ENCODE data around the gene SND1.
A peak's percentile ranks its signal among the peaks of the same experiment; 100 is the strongest.

Gene SND1

GRCh38 chr7:128005759-128006159 lies 353.8 kb downstream of the SND1 start:
- Mint-ChIP-seq H3K4me1 (peaks cover 15% of the 10 kb centered on the region), H3K9me3 (no peaks in the 10 kb centered on the region), H3K27ac (peak overlapping the region in 1 of 2 donors; percentile 42), H3K27me3 (no peaks in the 10 kb centered on the region), H3K4me3 (no peak overlapping the region)
- DNase-seq: no peak
- ATAC-seq: no peak

GRCh38 chr7:128006550-128007302 lies 354.7 kb downstream of the SND1 start:
- no peaks in the 10 kb centered on the region for H3K27me3 Mint-ChIP-seq
- H3K9me3 Mint-ChIP-seq: no peaks in the 10 kb centered on the region
- H3K4me1 Mint-ChIP-seq: peaks cover 15% of the 10 kb centered on the region
- H3K27ac Mint-ChIP-seq: no peak overlapping the region
- DNase-seq: no peak
- ATAC-seq: no peak
- H3K4me3 Mint-ChIP-seq: no peak overlapping the region

GRCh38 chr7:128007303-128007680 lies 355.3 kb downstream of the SND1 start:
- no peaks in the 10 kb centered on the region for H3K9me3 Mint-ChIP-seq
- no peak for ATAC-seq
- no peak overlapping the region for H3K4me3 Mint-ChIP-seq
- H3K27ac Mint-ChIP-seq: peak overlapping the region in 1 of 2 donors; percentile 48
- H3K4me1 Mint-ChIP-seq: peaks cover 15% of the 10 kb centered on the region
- no peaks in the 10 kb centered on the region for H3K27me3 Mint-ChIP-seq
- DNase-seq: no peak

- H3K4me1 Mint-ChIP-seq: peaks cover 10% of the 10 kb centered on the region
- H3K9me3 Mint-ChIP-seq: no peaks in the 10 kb centered on the region
- ATAC-seq (no peak), DNase-seq (no peak)
- no peak overlapping the region for H3K4me3 Mint-ChIP-seq
- no peaks in the 10 kb centered on the region for H3K27me3 Mint-ChIP-seq
- no peak overlapping the region for H3K27ac Mint-ChIP-seq
Measured at GRCh38 chr7:128008141-128008540, 356.1 kb downstream of the SND1 start.

- H3K27ac Mint-ChIP-seq: no peak overlapping the region
- H3K27me3 Mint-ChIP-seq: no peaks in the 10 kb centered on the region
- DNase-seq (no peak), ATAC-seq (no peak)
- H3K4me1 Mint-ChIP-seq: peaks cover 5% of the 10 kb centered on the region
- no peak overlapping the region for H3K4me3 Mint-ChIP-seq
- no peaks in the 10 kb centered on the region for H3K9me3 Mint-ChIP-seq
Measured at GRCh38 chr7:128008744-128009143, 356.8 kb downstream of the SND1 start.

GRCh38 chr7:128010391-128011127 lies 358.6 kb downstream of the SND1 start:
- H3K27me3 Mint-ChIP-seq: no peaks in the 10 kb centered on the region
- DNase-seq: no peak
- ATAC-seq: peak; percentile 50

GRCh38 chr7:128011131-128011661 lies 359.2 kb downstream of the SND1 start:
- Mint-ChIP-seq H3K27me3 (no peaks in the 10 kb centered on the region), H3K27ac (no peak overlapping the region), H3K9me3 (no peaks in the 10 kb centered on the region), H3K4me1 (no peaks in the 10 kb centered on the region), H3K4me3 (no peak overlapping the region)
- DNase-seq (no peak), ATAC-seq (no peak)

More at GRCh38 chr7:128010391-128011127, 358.6 kb downstream of the SND1 start:
- H3K27ac Mint-ChIP-seq: no peak overlapping the region
- no peaks in the 10 kb centered on the region for H3K4me1 Mint-ChIP-seq
- H3K4me3 Mint-ChIP-seq: no peak overlapping the region
- H3K9me3 Mint-ChIP-seq: no peaks in the 10 kb centered on the region

GRCh38 chr7:128014811-128015210 lies 362.8 kb downstream of the SND1 start:
- no peaks in the 10 kb centered on the region for H3K4me1 Mint-ChIP-seq
- no peak for DNase-seq
- no peak overlapping the region for H3K27ac Mint-ChIP-seq
- ATAC-seq: no peak
- no peaks in the 10 kb centered on the region for H3K9me3 Mint-ChIP-seq
- no peaks in the 10 kb centered on the region for H3K27me3 Mint-ChIP-seq
- H3K4me3 Mint-ChIP-seq: no peak overlapping the region

- H3K4me1 Mint-ChIP-seq: peaks cover 7% of the 10 kb centered on the region
- H3K27ac Mint-ChIP-seq: peak overlapping the region in 1 of 2 donors; percentile 46
- DNase-seq (no peak), ATAC-seq (no peak)
- H3K9me3 Mint-ChIP-seq: no peaks in the 10 kb centered on the region
- H3K27me3 Mint-ChIP-seq: no peaks in the 10 kb centered on the region
- H3K4me3 Mint-ChIP-seq: no peak overlapping the region
Measured at GRCh38 chr7:128017460-128017859, 365.5 kb downstream of the SND1 start.

GRCh38 chr7:128017862-128018845 lies 366.2 kb downstream of the SND1 start:
- H3K27ac Mint-ChIP-seq: peak overlapping the region in 1 of 2 donors; percentile 46
- peaks cover 7% of the 10 kb centered on the region for H3K4me1 Mint-ChIP-seq
- no peak overlapping the region for H3K4me3 Mint-ChIP-seq
- ATAC-seq: no peak
- H3K27me3 Mint-ChIP-seq: no peaks in the 10 kb centered on the region
- no peaks in the 10 kb centered on the region for H3K9me3 Mint-ChIP-seq
- no peak for DNase-seq

- ATAC-seq: no peak
- no peaks in the 10 kb centered on the region for H3K9me3 Mint-ChIP-seq
- no peak overlapping the region for H3K4me3 Mint-ChIP-seq
- H3K27ac Mint-ChIP-seq: no peak overlapping the region
- peaks cover 7% of the 10 kb centered on the region for H3K4me1 Mint-ChIP-seq
- no peak for DNase-seq
- H3K27me3 Mint-ChIP-seq: no peaks in the 10 kb centered on the region
Measured at GRCh38 chr7:128019288-128019687, 367.3 kb downstream of the SND1 start.

- no peak overlapping the region for H3K27ac Mint-ChIP-seq
- no peak for ATAC-seq
Measured at GRCh38 chr7:128020159-128020558, 368.2 kb downstream of the SND1 start.

GRCh38 chr7:128021366-128021765 lies 369.4 kb downstream of the SND1 start:
- H3K9me3 Mint-ChIP-seq: no peaks in the 10 kb centered on the region
- no peaks in the 10 kb centered on the region for H3K27me3 Mint-ChIP-seq
- ATAC-seq (no peak), DNase-seq (no peak)
- H3K27ac Mint-ChIP-seq: no peak overlapping the region
- peaks cover 14% of the 10 kb centered on the region for H3K4me1 Mint-ChIP-seq
- no peak overlapping the region for H3K4me3 Mint-ChIP-seq

More at GRCh38 chr7:128020159-128020558, 368.2 kb downstream of the SND1 start:
- no peak overlapping the region for H3K4me3 Mint-ChIP-seq
- no peak for DNase-seq
- no peaks in the 10 kb centered on the region for H3K9me3 Mint-ChIP-seq
- H3K4me1 Mint-ChIP-seq: peaks cover 7% of the 10 kb centered on the region
- H3K27me3 Mint-ChIP-seq: no peaks in the 10 kb centered on the region

- no peak for DNase-seq
- no peaks in the 10 kb centered on the region for H3K27me3 Mint-ChIP-seq
- no peak overlapping the region for H3K27ac Mint-ChIP-seq
- ATAC-seq: no peak
- no peaks in the 10 kb centered on the region for H3K9me3 Mint-ChIP-seq
- H3K4me1 Mint-ChIP-seq: peaks cover 22% of the 10 kb centered on the region
- H3K4me3 Mint-ChIP-seq: no peak overlapping the region
Measured at GRCh38 chr7:128022631-128023532, 370.9 kb downstream of the SND1 start.
